Articular chondrocyte of knee joint (primary cell): ENCODE measurements around the gene WDFY4. TPM values are rescaled to one million over a fixed set of nuclear protein-coding genes. Genes with fewer than 3 reads are reported as not detected.

ENCODE experiments used
- small RNA-seq: library from RNA; depleted of rRNA; stranded (forward); fragments of <200 nt; gene quantifications from one replicate; pipeline ENCODE3, GENCODE V24; 2012
- total RNA-seq: library from RNA; depleted of rRNA; stranded (reverse); fragments of >200 nt; gene quantifications from 2 replicates; pipeline ENCODE4 v1.2.3, GENCODE V29; 2012

The WDFY4 gene, protein sequence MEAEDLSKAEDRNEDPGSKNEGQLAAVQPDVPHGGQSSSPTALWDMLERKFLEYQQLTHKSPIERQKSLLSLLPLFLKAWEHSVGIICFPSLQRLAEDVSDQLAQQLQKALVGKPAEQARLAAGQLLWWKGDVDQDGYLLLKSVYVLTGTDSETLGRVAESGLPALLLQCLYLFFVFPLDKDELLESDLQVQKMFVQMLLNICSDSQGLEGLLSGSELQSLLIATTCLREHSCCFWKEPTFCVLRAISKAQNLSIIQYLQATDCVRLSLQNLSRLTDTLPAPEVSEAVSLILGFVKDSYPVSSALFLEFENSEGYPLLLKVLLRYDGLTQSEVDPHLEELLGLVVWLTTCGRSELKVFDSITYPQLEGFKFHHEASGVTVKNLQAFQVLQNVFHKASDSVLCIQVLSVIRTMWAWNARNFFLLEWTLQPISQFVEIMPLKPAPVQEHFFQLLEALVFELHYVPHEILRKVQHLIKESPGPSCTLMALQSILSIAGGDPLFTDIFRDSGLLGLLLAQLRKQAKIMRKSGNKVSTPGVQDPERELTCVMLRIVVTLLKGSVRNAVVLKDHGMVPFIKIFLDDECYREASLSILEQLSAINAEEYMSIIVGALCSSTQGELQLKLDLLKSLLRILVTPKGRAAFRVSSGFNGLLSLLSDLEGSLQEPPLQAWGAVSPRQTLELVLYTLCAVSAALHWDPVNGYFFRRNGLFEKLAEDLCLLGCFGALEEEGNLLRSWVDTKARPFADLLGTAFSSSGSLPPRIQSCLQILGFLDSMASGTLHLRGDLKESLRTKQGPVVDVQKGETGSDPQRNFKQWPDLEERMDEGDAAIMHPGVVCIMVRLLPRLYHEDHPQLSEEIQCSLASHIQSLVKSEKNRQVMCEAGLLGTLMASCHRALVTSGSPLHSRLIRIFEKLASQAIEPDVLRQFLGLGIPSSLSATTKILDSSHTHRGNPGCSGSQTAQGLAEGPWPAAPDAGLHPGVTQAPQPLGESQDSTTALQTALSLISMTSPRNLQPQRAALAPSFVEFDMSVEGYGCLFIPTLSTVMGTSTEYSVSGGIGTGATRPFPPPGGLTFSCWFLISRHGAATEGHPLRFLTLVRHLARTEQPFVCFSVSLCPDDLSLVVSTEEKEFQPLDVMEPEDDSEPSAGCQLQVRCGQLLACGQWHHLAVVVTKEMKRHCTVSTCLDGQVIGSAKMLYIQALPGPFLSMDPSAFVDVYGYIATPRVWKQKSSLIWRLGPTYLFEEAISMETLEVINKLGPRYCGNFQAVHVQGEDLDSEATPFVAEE (N-terminal part only)
- 0.11 and 0.13 TPM in 2 replicates for total RNA-seq

DNA sequence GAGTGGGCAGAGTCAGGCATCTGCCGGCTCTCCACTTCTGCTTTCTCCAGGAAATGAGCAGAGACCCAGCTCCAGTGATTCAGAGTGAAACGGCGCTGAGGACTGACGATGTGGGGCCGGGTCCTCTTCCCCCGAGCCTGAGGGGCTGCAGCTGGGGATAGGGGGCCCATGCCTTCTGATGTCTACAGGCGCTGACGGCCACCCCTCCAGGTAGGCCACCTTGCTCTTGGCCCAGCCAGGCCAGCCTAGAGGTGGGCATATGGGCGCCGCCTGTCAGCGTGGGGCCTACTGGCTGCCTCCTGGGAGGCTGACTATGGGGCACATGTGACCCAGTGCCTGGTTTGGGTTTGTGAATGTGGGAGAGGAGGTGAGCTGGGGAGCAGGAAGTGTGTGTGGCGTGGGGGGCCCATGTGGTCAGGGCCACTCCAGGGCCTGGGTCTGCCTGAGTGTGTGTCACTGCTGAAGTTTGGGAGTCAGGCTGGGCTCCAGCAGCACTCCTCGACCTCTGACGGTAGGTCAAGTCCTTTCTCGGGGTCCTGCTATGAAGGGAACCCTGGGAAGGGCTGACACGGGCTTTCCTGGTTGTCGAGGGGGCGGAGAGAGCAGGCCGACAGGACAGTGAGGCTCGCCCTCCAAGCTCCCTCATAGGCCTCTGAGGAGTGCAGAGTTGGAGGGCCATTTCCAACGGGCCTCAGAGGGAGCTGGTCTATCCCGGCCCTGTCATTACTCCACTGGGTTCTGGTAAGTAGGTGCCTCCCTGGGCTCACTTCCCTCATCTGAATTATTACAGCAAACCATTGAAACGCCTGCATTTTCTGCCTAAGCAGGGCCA lies at the start of gene WDFY4:
WDFY4 (plus strand) TSS at position 82 of the 832 bp plus-strand sequence. CDS start 24,860 bp downstream, outside the sequence.

DNA sequence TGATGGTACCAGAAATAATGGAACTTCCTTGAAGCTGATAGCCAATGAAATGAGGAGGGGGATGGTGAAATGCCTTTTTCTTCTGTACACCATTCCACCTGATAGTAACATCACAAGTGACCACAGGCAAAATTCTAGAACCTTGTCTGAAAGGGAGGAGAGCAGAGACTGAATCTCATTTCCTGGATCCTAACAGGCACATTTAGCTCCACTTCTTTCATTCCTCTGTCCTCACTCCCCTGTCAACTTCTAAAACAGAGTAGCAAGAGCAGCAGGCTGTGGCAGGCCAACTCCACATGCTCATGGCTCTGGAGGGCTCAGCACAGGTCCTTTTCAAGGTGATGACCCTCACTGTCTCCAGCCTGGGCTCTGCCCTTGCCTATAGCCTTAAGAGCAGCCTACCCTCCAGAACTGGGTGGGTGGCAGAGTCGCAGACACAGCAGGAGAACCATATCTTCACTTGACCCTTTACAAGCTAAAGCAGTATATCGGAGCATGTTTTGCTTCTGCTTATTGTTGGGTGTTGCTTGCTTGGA lies 255.2 kb downstream of the WDFY4 start, which contains the start of gene LRRC18:
LRRC18 (minus strand) TSS at position 51 of the 536 bp plus-strand sequence. CDS start 25,685 bp downstream, outside the sequence.

Small RNAs within 50 kb of the gene (small RNA-seq; reads per million reads assigned to genes)
- gene MIR4294, result not detected

Other genes starting within 250 kb of the WDFY4 start
- gene ARHGAP22, start 79.8 kb upstream of the WDFY4 start, total RNA-seq, result 41.2 and 61.0 TPM in 2 replicates